Inflammatory macrophage treated with lipopolysaccharide for 4 hours (primary cell): ENCODE results near the gene GDPD5.
A peak's percentile ranks its signal among the peaks of the same experiment; 100 is the strongest.

Experiments used
- DNase-seq: peaks from one replicate; pipeline ENCODE4 v3.0.0-alpha.2; 2020

Gene GDPD5

DNA sequence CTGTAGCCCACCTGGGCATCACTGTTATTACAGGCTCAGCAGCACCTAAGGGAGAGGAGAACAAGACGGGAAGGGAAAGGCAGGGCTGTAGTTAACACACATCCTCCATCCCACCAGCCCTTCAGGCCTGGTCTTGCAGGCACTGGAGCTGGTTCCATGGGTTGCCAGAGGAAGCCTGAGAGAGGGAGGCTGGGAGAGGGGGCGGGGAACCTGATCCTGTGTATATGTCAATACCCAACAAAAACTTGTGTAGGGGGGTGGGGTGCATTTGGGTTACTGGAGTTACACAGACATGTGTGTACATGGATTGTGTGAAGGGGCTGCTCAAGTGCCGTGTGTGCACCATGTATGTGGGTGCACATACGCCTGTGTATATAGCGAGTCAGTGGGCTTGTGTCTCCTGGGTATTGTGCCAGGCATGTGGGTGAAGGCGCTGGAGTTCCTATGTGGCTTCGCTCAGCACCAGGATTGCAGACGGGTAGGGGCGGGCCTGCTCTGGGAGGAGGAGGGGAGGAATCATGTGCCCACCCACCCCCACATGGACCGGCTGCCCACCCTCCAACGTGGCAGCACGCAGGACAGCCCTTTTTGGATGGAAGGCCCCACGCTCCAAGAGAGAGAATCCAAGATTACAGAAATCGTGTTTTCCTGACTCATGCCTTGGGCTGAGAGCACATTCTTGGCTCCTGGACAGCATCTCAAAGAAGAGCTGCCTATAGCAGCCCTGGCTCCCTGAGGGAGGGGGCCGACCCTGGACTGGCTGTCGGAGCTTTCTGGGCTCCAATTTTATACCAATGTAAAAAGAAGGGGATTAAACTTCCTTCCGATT, 32.1 kb upstream of the GDPD5 start:
- no peak for DNase-seq

DNA sequence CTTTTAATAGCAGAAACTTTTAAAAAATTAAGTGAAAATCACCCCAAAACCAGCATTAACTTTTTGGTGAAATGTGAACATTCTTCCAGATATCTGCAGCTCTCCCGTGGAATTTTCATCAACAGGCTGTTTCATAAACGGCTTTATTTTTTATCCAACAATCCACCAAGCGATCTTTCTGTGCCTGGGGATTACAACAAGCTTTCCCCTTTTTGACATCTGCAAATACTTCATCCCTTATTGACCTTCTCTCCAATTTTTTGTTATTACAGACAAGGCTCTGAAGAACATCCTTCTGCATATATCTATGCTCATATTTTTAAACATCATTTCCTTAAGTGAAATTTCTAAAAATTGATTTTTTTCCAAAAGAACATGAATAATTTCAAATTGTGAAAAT, 30.5 kb upstream of the GDPD5 start:
- no peak for DNase-seq

DNA sequence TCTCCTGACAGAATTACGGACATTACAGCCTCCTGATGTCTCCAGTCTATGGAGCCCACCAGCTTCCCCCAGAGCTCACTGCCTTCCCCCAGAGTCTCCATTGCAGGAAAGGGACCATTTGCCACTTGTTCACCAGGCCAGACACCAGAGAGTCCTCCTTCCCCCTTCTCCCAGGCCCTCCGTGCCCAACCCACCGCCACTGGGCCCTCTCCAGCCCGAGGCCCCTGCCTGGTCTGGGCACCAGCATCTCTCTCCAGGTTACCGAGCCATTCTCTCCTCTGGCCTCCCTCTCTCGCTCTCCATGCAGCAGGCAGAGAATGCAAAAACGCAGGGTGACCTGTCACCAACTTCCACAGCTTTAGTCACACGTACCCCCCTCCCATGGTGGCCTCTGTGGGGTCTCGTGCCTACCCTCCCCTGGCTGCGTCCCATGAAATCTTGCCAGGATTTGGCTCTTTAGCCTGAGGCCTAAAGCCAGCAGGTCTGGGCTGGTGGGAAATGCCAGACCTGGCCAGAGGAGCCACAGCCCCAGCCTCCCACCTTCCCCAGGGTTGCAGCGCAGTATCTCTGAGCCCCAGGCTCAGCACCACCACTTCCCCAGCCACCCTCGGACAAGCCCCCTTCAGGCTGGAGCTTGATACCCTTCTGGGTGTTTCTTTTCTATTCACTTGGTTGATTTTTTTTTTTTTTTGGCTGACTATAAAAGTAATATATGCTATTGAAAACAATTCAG, 29.5 kb upstream of the GDPD5 start:
- no peak for DNase-seq

DNA sequence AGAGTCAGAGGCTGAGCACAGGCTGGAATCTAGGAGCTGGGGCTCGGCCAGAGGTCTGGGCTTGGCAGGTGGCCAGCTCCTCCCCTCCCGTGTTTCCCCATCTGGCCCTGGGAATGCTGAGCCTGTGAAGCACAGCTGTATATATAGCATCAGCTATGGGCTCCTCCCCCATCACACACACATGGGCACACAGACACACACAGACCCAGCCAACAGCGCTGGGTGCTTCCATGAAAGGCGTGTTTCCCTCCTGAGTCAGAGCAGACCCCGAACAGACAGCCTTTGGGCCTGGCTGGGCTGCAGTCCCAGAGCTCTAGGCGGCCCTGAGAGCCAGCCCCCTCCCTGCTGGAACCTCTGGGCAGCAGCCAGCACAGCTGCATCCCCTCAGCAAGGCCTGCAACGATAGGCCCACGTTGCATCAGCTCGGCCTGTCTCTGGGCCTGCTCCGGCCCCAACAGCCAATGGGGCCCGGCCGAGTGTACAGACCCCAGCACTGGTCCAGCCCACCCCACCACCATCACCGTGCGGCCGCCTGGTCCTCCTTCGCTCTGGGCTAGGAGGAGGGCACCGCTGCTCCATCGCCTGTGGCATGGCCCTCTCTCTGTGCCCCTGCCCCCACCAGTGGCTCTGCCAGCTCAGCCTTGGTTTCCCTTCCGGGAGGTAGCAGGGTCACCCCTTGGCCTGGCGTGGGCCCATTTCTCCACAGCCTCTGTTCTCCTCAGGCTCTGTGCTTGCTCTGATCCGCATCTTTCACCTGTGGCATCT, 28.7 kb upstream of the GDPD5 start:
- no peak for DNase-seq

DNA sequence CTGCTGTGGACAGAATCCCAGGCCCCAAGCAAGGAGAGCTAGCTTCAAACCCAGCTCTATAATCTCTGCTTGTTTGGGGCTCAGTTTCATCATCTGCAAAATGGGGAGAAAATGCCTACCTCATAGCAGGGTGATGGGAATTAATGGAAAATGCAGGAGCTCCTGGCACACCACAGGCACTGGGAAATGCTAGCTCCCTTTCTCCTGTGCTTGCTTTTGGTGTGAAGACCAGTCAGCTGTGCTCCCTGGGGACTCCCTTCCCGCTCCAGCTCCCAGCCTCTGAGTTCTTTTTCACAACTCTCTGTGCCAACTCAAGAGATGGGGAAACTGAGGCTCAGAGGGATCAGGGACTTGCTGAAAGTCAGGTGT, 28.1 kb upstream of the GDPD5 start:
- no peak for DNase-seq

DNA sequence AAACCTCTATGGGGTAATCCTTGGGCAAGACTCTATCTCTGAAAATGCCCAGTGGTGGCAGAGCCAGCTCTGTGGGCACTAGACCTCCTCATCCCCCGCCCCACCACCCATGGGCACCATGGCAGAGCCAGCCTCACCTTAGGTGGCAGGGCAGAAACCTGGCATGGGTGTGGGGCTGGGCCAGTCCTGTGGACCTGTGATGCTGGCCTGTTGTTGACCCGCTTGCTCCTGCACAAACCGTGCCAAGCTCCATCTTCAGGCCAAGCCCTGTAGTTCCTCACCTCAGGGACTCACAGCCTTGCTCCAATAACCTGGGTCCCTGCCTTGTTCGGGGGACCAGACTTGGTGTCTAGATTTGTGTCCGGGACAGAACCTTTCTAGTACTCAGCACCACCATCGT, 27.4 kb upstream of the GDPD5 start:
- no peak for DNase-seq

DNA sequence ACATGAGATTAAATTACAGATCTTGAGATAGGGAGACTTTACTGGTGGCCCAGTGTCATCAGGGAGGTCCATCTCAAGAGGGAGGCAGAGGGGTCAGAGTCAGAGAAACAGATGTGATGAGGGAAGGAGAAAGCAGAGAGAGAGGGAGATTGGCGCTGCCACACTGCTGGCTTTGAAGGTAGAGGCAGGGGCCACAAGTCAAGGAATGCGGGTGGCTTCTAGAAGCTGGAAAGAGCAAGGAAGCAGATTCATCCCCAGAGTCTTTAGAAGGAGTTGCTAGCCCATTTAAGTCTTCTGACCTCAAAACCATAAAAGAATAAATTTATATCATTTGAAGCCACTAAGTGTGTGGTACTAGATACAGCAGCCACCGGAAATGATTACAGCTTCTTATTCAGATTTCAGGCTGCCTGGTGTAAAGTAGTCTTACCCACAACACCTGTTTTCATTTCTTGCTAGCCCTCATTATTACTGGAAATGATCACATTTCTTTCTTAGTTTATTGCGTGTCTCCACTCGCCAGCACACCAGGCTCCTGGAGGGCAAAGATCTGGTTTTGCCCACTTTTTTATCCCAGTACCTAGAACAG, 23.7 kb upstream of the GDPD5 start:
- DNase-seq = no peak

DNA sequence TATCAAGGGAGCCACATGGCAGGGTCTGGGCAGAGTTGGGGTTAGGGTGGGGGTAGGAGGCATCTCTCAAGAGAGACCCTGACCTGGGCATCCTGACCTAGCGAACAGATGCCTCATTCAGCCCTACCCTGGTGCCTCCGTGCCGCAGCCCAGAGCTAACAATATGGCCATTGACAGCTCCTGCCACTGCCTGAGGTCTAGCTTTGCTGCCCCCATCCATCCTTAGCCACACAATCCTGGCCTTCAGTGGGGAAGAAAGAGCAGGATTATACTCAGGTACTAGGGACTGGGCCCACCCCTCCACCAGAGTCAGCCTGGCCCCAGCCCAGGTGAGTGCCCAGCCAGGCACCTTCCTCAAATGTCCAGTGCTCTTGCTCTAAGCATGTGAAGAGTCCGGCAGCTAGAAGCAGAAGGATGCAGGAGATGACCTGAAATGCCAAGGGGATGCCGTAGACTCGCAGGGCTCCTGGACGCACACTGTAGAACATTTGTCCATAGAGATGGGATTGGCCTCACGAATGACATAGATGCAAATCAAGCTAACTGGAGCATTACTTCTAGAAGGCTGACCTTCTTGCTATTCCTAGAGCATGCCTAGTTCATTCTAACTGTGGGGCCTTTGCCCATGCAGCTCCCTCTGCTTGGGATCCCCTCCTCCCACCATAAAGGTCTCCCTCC, 23.0 kb upstream of the GDPD5 start:
- DNase-seq = no peak

DNA sequence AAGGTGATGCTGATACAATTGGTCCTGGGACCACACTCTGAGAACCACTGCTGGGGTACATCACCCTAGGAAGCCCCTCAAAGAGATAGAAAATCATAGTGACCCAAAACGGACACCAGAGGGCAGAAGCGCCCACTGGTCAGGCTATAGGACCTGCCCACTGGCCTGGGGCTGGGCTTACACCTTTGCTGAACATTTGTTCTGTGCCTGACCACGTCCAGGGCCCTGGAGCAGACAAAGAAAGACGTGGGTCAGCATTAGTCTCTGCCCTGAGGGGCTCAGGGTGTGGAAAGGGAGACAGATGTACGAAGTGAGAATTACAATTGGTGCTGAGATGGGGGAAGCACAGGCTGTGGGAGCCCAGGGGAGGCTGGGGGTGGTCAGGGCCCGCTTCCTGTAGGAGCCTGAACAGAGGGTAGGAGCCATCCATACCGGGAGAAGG, 21.9 kb upstream of the GDPD5 start:
- peak; percentile 55 for DNase-seq

DNA sequence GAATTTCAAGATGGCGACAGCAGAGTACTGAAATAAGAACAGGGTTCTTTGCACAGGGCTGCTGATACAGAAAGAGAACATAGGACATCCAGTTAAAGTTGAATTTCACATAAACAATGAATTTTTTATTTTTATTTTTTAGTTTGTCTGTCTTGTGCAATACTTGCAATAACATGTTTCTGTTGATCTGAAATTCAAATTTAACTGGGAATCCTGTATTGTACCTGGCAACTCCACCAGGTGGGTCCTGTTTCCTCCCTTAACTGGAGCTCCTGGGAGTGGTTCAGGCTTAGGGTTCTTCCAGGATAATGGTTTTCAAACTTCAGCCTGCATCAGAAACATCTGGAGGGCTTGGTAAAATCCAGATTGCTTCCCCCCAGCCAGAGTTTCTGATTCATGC, 21.4 kb upstream of the GDPD5 start:
- DNase-seq = no peak

DNA sequence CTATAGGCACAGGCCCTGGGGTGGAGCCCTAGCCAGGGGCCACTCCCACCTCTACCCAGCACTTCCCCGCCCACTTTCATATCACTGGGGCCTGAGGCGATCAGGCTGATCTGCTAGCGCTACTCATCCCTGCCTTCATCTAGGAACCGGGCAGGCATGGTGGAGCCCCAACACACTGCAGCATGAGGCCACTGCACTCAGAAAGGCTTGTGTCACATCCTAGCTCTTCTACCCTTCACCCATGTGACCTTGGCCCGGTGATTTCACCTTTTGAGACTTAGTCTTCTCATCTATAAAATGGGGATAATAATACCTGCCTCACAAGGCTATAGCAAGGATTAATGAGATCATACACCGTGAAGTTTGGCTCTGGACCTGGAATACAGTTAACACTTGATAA, 18.1 kb upstream of the GDPD5 start:
- DNase-seq = no peak

DNA sequence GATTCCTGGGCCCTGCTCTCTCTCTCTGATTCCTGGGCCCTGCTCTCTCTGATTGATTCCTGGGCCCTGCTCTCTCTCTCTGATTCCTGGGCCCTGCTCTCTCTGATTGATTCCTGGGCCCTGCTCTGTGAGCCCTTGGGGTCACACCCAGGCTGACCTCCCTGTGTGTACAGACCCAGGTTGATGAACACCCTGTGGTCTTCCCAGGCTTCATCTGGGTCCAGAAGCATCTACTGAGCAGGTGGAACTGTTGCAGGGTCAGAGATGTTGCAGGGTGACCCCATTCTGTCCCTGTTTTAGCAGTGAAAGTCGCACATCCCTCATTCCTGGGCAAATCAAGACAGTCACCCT, 16.3 kb upstream of the GDPD5 start:
- no peak for DNase-seq

DNA sequence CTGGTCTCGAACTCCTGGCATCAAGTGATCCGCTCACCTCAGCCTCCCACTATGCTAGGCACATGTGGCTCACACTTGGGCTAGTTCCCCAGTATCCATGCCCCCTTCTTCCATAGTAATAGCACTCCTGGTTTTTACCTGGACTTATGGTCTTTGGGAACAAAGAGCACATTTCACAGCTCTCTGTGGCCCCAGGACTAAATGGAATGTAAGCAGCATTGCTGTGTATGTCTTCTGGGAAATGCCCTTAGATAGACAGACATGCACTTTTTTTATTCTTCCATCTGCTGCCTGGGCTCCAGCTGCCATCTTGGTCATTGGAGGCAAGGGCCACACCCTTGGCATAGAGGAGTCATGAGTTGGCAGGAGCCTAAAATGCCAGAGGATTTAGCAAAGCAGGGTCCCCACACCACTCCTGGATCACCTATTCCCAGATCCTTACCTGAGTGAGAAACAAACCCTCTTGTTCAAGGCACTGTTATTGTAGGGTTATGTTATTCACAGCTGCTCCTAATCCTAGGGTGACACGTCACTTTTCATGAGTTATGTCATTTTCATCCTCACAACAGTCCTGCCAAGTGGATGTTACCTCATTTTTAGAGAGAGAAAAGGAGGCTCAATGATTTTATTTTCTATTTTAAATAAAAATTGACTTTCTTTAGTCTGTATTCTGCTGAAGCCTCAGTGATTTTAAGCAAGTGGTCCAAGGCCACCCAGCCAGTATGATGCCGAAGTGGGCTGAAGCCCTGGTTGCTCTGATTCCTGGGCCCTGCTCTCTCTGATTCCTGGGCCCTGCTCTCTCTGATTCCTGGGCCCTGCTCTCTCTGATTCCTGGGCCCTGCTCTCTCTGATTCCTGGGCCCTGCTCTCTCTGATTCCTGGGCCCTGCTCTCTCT, 15.7 kb upstream of the GDPD5 start:
- DNase-seq = no peak

DNA sequence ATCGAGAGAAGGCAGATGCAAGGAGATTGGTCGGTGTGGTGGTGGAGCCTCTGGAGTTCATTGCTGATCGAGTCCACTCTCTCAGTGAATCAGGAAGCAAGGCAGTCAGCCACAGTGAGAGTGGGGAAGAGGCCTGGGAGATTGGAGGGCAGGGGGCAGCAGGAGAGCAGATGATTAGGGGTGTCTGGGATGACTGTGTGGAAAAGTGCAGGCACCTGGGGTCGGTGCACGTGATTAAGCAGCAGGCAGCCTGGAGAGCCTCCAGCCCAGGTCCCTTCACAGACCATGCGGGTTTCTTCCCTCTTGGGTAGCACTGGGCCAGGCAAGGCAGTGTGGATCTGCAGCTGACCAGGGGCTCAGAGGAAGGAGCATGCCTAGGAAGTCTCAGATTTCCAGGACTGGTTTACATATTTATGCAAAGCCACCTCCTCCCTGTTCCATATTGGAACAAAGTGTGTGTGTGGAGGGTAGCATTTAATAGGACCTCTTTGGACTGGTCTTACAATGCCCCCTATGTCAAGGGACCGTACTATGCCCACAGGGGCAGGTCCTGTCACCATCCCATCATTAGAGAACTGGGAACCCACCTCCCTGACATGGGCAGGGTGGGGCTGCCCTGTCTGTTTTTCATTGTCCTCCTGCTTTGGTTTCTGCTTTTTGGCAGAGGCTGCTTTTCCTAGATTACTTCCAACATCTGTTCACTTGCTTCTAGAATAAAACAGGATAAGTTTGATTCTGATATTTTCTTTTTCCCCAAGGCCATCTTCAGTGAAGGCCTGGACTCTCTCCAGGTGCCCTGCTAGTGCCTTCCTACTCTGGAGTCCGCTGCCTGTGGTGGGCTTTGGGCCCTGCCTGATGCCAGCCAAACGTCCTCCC, 14.0 kb upstream of the GDPD5 start:
- DNase-seq = no peak

DNA sequence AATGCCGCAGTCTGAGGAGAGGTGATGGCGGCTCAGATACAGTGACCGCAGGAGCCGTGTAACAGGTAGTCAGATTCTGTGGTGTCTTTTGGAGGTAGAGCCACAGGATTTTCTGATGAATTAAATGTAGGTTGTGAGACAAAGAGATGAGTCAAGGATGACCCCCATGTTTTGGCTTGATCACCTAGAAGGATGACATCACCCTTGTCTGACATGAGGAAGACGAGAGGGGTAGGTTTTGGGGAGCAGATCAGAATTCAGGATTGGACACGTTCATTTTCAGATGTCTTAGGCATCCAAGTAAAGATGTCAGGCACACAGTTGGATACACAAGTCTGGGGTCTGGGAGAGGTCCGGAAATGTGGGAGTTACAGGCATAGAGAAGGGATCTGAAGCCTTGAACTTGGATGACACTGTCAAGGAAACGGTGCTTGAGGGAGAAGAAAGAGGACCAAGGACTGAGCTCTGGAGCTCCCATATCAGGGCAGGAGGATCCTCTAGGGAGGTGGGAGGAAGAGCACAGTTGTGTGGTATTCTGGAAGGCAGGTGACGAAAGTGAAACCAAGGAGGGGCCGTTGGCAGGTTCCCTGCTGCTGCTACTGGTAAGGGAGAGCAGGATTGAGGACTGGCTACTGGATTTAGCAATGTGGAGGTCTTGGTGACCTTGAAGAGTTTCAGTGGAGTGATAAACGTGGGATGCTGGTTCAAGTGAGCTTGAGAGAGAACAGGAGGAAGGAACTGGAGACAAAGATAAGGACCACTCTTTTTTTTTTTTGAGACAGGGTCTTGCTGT, 12.6 kb upstream of the GDPD5 start:
- no peak for DNase-seq

DNA sequence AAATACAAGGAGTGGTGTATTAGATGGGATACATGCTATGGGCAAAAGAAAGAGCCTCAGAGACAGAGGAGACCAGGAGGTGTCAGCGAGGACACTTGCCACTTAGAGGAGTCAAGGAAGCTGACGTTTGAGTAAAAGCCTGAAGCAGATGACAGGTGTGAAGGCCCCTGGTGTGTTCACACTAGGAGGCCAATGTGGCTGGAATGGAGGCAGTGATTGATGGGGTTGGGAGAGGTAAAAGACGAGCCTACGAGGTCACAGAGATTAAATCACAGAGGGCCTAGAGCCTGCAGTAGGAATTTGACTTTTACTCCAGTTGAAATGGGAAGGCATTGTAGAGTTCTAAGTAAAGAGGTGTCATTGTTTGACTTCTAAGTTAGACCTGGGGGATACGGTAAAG, 12.0 kb upstream of the GDPD5 start:
- no peak for DNase-seq

DNA sequence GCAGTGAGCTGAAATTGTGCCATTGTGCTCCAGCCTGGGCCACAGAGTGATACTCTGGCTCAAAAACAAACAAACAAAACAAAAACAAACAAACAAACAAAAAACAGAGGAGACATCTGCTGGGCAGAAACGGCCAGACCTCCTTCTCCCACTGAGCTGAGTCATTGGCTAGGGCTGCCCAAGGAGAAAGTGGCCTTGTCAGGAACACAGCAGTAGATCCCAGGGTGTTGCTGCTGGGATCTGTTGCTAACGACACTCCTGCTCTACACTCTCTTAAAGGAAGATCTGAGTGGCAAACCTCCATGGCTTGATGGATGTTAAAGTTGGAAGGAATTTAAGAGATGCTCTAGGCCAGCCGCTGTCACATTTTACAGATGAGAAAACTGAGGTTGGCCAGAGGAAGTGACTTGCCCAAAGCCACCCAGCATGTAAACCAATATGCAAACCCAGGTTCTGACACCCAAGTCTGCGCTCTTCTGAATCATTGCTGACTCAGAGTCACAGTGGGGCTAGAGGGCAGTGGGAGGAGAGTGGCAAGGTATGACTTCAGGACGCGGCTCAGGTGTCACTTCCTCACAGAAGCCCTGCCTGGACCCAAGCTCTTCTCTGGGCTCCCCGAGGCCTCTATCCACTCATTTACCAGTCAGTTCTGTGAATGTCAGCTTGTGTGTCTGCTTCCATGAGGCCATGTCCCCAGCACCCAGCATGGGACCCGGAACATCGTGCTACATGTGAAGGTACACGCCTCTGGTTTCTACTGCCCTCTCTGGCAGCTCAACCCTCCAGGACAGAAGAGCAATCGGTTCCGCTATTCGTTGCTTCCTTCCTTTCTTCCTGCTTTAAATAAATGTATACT, 11.3 kb upstream of the GDPD5 start:
- DNase-seq = peak; percentile 71

DNA sequence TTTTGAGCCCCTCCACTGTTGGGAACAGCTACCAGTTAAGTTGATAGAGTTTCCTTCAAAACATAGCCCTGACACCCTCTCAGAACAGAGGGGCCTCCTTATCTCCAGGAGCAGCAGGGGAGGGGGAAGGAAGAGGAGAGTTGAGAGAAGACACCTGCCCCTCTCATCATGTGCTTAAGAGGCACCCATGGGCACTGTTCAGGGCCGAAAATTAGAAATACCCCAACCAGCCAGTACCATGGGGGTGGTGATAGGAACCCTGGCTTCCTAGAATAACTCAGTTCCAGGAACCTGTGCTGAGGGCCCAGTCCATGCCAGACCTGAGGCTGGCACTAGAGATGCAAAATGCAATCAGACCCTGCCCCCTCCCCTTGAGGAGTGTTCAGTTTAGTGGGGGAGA, 9.3 kb upstream of the GDPD5 start:
- no peak for DNase-seq
